HG03097 (cell line): ENCODE measurements around the gene ARL11.
"Not testable (repeated sequence)": the region's sequence is repeated elsewhere in the genome, so short reads cannot be mapped to it uniquely, and the experiment has no call there.

Experiments
- ATAC-seq: cut with Tn5 transposase; IDR thresholded peaks from one replicate; pipeline ENCODE4 v1.9.1; 2021; ENCODE audit not compliant: unreplicated experiment, low FRiP score

Gene ARL11

GRCh38 chr13:49610176-49610575, 18.1 kb upstream of the ARL11 start:
- no peak for ATAC-seq

- ATAC-seq, result not testable (repeated sequence)
These were observed 16.3 kb upstream of the ARL11 start for GRCh38 chr13:49612042-49612441.

GRCh38 chr13:49615836-49616675, 12.3 kb upstream of the ARL11 start:
- ATAC-seq, result no peak

GRCh38 chr13:49616676-49617065, 11.6 kb upstream of the ARL11 start:
- ATAC-seq, result no peak

GRCh38 chr13:49620170-49620621, 8.1 kb upstream of the ARL11 start:
- ATAC-seq, result no peak

- no peak for ATAC-seq
These were observed 5.9 kb upstream of the ARL11 start for GRCh38 chr13:49622174-49622946.

GRCh38 chr13:49624229-49624628, 4.1 kb upstream of the ARL11 start:
- no peak for ATAC-seq

GRCh38 chr13:49625392-49626079, 2.8 kb upstream of the ARL11 start:
- ATAC-seq, result no peak

GRCh38 chr13:49629196-49629938, 1.1 kb downstream of the ARL11 start:
- ATAC-seq, result no peak

GRCh38 chr13:49629947-49630346, 1.6 kb downstream of the ARL11 start:
- no peak for ATAC-seq

GRCh38 chr13:49630580-49630979, 2.3 kb downstream of the ARL11 start:
- no peak for ATAC-seq

- no peak for ATAC-seq
These were observed 3.8 kb downstream of the ARL11 start for GRCh38 chr13:49632156-49632555.

GRCh38 chr13:49633710-49634109, 5.4 kb downstream of the ARL11 start:
- no peak for ATAC-seq

- ATAC-seq, result no peak
These were observed 7.5 kb downstream of the ARL11 start for GRCh38 chr13:49635599-49636433.

- ATAC-seq, result no peak
These were observed 8.4 kb downstream of the ARL11 start for GRCh38 chr13:49636705-49637104.

GRCh38 chr13:49638030-49638743, 9.9 kb downstream of the ARL11 start:
- no peak for ATAC-seq

- no peak for ATAC-seq
These were observed 10.4 kb downstream of the ARL11 start for GRCh38 chr13:49638744-49639072.

GRCh38 chr13:49641801-49642291, 13.5 kb downstream of the ARL11 start:
- no peak for ATAC-seq
